Esophagus muscularis mucosa (tissue), 4 donors: Measurements from ENCODE around the gene LRRFIP2.

Experiments
- CTCF ChIP-seq, 3 experiments: fragments of 200-600 bp in 2 of 3; fragments of 450-650 bp in 1 of 3; sonication (generic) in 2 of 3; IDR thresholded peaks; one replicate each; pipeline ENCODE4 v1.5.1; 2017 to 2019; ENCODE audit warnings: antibody characterized with exemption in 3 of 3, mild to moderate bottlenecking in 2 of 3, moderate library complexity in 1 of 3
- EP300 ChIP-seq: sonication (generic); formaldehyde crosslinking; IDR thresholded peaks from one replicate; pipeline ENCODE4 v1.6.1; 2017; ENCODE audit warnings: antibody characterized with exemption
- POLR2A ChIP-seq: fragments of 450-650 bp; IDR thresholded peaks from one replicate; pipeline ENCODE4 v1.6.1; 2017; ENCODE audit warnings: antibody characterized with exemption, moderate library complexity, mild to moderate bottlenecking, low read depth

DNA sequence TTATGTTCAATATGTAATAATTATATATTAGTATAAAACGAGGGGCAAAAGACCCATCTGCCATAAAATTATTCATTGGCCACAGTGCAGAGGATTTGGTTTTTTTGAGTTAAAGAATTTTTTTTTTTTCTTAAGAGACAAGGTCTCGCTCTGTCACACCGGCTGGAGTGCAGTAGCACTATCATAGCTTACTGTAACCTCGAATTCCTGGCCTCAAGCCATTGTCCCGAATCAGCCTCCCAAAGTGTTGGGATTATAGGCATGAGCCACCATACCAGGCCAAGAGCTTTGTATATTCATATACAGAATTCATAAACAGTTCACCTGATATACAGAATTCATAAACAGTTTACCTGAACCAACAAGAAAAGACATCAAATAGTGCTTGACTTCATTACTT, 20.2 kb upstream of the LRRFIP2 start:
- TF ChIP-seq POLR2A (no peak), CTCF (IDR thresholded peaks at IDR 0.05) (no peak), EP300 (no peak)
